Stimulated activated CD8-positive, alpha-beta memory T cell treated with anti-CD3 and anti-CD28 coated beads, Interleukin-2, amount 100 ng/mL, for 48 hours (primary cell): ENCODE data around the gene NDUFV2.
A peak's percentile ranks its signal among the peaks of the same experiment; 100 is the strongest.
"Not testable (repeated sequence)": the region's sequence is repeated elsewhere in the genome, so short reads cannot be mapped to it uniquely, and the experiment has no call there.

Experiments
- DNase-seq, 2 donors: peaks; one replicate each; pipeline ENCODE4 v3.0.0-alpha.2; 2020; ENCODE audit warnings: low read depth in 2 of 2

The NDUFV2 gene

GRCh38 chr18:9090578-9090977 is 11.9 kb upstream of the NDUFV2 start:
- no peak for DNase-seq

DNA sequence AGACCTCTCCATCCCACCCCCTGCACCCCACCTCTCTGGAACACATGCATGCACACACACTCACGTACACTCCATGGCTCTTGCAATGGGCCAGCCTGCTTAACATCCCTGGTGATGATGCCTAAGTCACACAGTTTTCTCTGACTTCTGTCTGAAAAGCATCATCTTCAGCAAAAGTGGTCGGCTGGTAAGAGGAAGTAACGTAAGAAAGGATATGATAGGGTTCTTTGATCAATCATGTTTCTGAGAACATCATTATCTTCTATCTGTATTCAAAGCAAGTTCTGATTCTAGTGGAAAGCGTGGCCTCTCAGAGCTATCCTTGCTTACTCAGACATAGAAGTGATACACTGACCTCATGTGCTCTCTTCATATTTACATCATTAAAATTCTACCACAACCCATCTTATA is 11.4 kb upstream of the NDUFV2 start:
- no peak for DNase-seq

GRCh38 chr18:9092665-9093064 is 9.8 kb upstream of the NDUFV2 start:
- no peak for DNase-seq

GRCh38 chr18:9093109-9093508 is 9.4 kb upstream of the NDUFV2 start:
- not testable (repeated sequence) for DNase-seq

- peak in 1 of 2 donors; percentile 63 for DNase-seq
Observed at GRCh38 chr18:9094307-9095226, 7.9 kb upstream of the NDUFV2 start.

DNA sequence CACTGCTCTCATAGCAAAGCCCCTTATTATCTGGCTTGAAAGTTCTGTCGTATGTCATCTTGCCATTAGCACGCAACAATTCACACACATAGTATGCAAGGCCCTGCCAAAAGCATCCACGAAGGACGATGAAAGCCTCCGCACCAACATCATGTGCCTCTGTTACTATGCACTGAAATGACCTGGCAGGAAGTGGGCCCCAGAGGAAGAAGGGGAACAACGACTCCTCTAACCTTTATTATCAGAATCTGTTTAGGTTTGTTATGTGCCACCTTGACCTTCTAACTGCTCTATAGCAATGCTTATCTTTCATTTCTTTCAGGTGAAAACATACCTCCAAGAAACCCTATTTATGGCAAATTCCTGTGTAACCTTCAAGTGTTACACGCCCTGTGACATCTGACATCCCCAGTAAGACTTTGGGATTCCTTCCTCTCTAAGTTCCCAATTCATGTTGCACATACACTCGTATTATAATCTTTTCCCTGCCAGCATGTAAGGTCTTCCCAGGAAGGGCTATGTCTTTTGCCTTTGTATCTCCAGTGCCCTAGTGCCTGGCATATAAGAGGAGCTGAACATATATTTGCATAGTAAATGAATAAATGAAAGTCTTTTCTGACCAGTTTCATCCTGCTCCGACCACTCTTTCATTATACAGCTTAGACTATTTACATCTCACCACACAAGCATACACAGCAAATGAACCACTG is 7.0 kb upstream of the NDUFV2 start:
- peak in 1 of 2 donors; percentile 33 for DNase-seq

GRCh38 chr18:9096007-9096371 is 6.5 kb upstream of the NDUFV2 start:
- DNase-seq, result no peak

GRCh38 chr18:9096685-9097084 is 5.8 kb upstream of the NDUFV2 start:
- no peak for DNase-seq

GRCh38 chr18:9097349-9097748 is 5.2 kb upstream of the NDUFV2 start:
- DNase-seq, result no peak

DNA sequence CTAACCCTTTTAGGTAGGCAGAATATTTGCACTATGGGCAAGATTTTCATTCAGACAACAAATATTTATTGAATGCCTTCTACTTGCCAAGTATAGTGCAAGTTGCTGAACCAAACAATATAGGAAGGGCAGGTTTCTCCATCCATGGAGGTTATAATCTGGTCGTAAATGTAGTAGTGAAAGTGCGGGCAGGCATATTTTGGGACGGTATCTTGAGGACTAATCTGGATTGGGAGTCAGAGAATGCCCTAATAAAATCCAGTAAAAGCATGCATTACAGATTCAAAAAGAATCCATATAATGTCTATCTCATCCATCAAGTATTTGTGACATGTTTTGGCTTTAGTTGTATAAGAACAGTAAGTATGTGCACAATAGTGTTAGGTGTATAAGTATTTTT is 1.7 kb upstream of the NDUFV2 start:
- no peak for DNase-seq

DNA sequence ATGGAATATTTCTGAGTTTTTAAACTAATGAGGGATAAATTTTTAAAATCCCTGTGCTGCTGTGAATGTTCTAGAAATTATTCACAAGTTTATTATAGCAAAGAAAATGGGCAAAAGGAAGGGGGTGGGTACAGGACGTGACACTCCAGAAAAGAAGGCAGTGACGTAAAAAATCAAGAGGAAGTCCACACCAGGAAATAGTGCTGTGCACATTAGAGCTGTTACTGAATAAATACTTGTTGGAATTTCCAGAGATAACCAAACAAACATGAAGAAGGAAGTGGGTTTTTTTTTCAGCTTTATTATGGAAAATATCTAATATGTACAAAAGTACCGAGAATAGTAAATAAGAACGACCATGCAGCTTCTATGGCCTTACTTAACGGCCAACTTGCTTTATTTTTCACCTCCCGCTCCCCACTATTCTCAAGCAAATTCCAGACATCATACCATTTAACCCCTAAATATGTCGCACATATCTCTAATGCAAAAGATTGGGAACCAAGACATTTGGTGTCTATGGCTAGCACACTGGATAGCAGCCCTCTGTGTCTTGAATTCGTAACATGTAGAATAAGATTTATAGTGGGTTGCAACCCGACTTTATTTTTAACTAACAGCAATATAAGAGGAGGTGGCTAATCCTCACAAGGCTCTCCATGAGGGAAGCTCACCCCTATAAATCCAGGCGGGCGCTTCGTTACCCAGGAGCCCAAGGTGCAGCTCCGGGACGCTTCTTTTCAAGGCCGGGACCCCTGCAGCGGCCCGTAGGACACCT is 580 bp upstream of the NDUFV2 start:
- no peak for DNase-seq

DNA sequence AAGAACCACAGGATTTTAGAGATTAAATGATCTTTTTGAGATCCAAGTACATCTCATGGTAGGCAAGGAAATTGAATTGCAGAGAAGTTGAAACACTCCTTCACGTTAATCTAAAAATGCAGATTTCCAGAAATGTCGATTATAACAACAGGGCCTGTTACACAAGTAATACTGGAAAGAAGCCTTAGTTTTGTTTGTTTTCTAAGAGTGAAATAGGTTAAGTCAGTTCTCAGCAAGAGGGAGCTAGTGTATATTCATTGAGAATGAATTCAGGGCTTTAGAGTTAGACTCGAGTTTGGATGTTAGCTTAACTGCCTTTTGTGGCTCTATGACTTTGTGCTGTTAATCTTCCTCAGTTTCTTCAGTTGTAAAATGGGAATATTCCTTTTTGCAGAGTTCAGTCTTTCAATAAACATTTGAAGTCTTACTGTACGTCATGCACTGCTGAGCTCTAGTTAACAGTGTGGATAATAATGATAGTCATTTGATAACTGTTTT is 926 bp downstream of the NDUFV2 start:
- DNase-seq, result no peak

- no peak for DNase-seq
Observed at GRCh38 chr18:9104244-9104901, 1.9 kb downstream of the NDUFV2 start.

DNA sequence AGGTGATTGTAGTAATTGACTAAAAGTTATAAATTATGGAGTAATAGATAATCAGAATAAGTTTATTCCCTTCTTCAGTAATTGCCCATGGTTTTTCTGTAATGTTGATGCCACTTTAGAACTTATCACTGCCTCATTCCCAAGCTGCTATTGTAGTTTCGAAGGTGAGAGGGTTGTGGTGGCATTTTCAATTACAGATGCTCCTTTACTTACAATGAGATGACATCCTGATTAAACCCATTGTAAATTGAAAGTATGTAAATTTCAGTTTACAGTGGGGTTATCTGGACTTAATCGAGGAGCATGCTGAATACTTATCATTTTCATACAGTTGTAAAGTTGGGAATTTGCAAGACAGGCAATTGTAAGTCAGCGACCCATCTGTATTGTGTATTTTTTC is 2.9 kb downstream of the NDUFV2 start:
- DNase-seq, result no peak

GRCh38 chr18:9106094-9106493 is 3.6 kb downstream of the NDUFV2 start:
- no peak for DNase-seq

DNA sequence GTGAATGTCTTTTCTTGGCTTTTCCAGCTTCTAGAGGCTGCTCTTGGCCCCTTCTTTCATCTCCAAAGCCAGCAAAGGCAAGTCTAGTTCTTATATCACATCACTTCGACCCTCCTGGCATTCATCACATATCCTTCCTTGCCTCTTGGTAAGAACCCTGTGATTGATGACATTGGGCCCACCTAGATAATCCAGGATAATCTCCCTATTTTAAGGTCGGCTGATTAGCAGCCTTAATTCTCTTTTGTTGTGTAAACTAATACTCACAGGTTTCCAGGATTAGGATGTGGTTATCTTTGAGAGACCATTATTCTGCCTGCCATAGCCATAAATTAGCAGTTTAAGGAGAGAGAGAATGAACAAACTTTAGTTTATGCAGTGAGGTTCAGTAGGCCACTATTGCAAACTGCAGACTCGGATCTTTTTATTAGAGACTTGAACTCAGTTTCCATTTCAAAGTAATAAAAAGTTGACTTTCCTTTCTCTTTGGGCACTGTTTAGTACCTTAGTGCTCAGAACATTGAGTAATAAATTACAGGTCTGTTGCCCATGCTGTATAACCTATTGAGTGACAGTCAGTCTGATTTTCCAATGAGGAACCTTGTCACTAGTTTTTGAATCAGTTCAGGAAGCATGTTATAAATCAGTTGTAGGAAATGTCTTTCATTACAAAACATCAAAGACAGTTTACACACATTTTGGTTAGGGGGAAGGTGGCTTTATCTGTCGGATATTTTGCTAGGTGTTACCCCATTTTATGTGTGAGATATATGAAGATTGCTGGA is 4.5 kb downstream of the NDUFV2 start:
- no peak for DNase-seq

DNA sequence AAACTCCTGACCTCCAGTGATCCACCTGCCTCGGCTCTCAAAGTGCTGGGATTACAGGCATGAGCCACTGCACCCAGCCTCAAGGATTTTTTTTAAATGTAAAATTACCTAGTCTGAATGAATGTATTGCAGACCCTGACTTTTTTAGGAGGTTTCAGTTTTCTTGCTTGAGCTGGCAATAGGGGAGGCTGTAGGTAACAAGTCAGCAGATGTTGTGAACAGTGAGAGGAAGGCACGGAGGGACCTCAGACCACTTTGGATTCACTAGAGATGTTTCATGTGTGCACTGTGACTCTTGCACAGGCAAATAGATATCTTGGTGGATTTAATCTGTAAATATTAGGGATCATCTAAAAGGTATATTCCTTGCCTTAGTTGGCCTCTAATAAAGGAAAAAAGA is 6.4 kb downstream of the NDUFV2 start:
- DNase-seq, result no peak

DNA sequence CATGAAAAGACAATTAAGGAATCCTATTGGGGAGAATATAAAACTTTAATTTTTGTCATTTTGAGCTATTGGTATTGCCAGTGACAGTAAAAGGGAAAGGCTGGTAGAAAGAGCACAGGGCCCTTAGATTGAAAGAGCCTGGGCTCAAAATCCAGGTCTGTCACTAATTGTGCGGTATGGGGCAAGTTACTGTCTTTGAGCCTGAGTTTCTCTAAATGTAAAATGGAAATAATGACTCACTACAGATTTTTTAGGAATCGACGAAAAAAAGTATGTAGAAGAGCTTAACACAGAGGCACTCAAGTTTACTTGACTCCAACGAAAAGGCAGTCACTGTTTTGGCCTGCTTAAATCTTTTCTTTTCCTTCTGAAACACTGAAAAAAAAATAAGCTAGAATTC is 7.0 kb downstream of the NDUFV2 start:
- DNase-seq, result no peak

DNA sequence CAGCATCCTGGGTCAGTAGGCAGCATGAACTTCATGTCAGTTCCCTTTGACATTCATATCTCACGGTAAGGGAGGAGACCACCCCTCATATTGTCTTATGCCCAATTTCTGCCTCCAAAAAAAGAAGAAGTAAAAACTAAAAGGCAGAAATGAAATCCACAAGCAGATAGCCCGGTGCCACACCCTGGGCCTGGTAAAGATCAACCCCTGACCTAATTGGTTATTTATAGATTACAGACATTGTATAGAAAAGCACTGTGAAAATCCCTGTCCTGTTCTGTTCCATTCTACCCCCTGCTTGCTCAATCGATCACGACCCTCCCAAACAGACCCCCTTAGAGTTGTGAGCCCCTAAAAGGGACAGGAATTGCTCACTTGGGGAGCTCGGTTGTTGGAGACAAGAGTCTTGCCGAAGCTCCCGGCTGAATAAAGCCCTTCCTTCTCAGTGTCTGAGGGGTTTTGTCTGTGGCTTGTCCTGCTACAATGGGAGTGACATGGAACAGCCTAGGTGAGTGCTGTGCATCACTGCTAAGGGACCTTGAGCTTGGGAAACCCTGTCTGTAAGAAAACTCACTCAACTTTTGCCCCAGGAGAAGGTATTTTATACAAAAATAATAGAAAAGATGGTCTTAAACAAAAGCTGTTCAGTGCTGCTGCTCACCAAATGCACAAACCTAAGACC is 11.1 kb downstream of the NDUFV2 start:
- DNase-seq, result no peak

DNA sequence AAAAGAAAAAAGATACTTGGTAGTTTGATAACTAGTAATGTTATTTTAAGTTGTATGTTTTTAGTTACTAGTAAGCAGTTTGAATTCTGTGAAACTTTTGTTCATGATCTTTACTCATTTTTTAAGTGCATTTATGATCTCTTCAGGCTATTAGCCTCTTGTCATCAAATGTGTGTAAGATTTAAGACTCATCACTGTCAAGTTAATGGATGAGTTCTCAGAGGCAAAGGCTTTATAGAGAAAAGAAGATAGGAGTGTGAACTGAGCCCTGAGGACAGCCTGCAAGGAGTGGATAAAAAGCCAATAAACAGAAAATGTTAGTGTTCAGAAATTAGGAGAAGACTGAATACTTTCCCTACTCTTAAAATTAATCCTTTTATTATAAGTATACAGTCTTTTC is 13.5 kb downstream of the NDUFV2 start:
- no peak for DNase-seq
